NCI-H2171 (cell line): ENCODE data around the gene SSR1.

Source experiments
- DNase-seq: peaks from one replicate; lab custom pipeline; 2025; lab: John Stamatoyannopoulos, UW

The SSR1 gene

DNA sequence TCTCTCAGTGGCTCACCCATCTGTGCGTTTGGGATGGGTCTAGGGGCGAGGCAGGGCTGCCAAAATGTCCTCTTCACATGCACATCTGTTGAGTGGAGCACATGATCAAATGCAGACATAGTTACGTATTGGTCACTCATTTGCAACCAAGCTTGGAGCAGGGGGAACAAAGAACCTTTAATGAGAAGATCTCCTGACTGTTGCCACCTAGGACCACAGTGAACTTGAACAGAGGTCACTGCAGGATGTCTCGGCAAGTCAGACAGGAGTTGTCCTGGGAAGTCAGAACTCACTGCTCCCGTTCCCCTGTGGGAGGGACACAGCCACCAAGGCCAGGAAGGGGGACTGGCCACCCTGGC lies 73.4 kb downstream of the SSR1 start:
- DNase-seq, result no peak

DNA sequence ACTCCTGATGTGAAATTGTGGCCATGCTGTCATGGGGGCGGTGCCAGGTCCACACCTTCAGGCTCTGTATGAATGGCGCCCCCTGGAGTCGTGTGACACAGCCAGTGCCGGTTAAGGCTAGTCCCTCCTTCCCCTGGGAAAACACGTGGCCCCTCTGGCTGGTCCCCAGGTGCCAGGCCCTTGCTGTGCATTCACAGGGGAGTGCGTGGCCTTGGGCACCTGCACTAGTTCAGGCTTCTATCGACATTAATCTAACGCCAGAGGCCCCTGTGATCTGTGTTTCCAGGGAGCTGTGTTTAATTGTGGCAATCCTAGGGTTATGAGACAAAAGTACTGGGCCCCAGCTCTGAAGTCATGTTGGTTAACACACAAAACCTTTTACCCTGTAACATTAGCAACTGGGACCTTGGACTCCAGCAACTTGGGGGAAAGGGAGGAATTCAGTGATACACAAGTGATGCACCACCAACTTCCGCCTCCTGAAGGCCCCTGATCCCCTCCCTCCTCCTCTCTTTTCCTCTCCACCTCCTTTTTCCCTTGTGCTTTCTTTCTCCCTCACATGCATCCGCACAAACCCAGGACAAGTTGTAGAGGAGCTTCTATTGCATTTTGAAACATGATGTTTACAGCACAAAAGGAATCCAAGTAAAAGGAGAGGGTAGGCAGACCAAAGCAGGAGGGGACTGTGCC lies 74.0 kb downstream of the SSR1 start:
- DNase-seq, result peak; percentile 53

DNA sequence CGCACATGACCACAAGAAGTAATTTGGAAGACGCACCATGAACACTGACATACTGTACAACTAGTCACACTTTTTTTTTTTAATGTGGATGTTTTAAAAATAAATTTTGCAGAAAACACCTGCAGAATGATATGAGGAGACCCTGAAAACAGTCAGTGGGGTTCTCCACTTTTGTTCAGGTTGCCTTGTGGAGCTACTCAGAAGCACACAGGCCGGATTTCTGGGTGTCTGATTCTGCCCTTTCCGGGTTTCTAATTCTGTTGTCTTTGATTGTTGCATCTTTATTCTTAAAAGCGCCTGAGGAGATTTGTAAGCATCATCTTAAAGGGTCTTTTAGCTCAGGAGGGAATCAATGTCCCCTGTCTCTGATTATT lies 74.5 kb downstream of the SSR1 start:
- DNase-seq, result no peak

DNA sequence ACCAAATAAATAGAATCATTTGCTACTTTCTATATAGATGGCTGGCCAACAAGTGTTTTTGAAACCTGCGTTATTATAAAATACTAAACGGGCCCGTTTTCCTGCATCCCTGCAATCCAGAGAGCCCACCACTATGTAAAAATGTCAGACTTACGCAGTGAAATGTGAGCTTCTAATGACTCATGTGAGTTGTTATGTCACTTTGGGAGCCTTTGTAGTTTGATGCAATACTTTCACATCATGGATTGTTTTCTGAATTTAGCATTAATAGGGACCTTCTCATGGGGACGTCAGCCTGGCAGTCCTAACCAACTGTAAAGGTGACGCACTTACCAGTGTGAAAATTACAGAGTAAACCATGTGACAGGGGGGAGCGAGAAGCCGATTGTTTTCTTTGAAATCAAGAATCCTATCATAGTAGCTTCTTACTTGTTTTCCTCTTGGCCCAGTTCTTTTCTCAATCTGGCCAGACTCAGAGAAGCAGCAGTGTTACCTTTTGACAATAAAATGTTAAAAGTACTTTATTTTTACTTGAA lies 75.3 kb downstream of the SSR1 start:
- DNase-seq, result no peak

DNA sequence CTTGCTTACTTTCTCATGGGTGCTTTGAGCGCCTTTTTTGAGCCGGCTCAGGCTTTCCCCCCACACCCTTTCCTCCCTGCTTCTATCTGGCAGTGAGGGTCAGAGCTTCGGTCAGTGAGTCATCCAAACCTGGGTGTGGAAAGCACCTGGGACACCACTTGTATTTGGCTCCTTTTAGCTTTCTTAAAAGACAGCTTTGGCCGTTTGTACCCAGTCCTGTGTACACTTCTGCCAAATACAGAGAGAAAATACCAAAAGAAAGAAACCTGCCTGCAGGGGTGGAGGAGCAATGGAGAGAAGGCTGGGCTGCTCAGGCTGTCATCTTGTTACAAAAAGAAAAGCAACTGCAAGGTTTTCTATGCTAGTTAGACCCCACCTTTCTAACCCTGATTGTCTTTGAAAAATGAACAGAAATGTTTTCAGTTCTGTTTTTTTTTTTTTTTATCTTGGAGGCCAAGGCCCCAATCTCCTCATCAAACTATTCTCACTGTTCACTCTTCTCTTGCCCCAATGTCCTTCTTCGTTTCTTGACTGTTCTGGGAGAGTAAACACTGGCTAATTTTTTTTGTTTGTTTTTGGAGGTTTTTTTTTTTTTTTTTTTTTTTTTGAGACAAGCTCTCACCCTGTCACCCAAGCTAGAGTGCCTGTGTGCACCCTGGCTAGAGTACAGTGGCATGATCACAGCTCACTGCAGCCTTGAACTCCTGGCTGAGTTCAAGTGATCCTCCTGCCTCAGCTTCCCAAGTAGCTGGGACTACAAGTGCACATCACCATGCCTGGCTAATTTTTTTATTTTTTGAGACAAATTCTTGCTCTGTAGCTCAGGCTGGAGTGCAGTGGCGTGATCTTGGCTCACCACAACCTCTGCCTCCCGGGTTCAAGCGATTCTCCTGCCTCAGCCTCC lies 76.4 kb downstream of the SSR1 start:
- no peak for DNase-seq

DNA sequence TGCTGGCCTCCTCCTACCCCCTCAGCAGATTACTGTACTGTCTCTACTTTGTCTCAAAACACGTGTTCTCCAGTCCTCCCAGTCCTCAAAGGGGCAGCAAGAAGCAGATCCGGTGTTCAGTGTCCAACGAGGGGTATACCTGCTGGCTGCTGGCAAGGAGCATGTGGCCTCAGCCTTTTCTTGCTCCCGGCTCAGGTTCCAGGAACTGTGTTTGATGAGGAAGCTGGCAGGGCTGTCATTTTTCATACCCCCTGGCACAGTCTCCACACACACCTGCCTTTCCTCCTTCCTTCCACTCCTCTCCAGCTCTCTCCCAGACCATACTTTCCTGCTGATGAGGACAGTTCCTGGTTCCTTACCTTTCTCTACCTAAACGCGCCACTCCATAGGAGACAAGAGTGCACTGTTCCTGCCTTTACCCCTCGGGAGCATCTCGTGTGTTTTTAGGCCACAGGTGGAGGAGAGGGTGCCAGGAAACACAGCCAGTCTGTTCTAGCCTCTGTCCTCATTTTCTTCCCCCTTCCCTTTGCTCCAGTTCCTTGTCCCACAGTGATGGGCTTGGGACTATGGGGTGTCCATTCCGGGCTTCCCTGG lies 77.2 kb downstream of the SSR1 start:
- no peak for DNase-seq

DNA sequence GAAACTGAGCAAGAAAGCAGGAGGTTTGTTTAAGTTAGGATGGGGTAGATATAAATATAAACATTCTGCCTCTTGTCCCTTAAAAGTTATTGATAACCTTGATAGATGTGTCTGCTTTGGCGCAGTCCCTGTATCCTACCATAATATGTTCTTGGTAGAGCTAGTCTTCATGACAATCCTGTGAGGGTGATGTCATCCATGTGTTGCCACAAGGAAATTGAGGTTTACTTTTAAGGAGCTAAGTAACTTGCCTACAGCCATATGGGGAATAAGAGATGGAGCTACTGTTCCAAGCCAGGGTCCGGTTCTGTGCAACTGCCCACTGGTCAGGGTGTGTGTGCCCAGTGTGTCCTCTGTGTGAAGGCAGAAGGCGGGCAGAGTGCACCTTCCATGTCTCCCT lies 78.5 kb downstream of the SSR1 start:
- no peak for DNase-seq

DNA sequence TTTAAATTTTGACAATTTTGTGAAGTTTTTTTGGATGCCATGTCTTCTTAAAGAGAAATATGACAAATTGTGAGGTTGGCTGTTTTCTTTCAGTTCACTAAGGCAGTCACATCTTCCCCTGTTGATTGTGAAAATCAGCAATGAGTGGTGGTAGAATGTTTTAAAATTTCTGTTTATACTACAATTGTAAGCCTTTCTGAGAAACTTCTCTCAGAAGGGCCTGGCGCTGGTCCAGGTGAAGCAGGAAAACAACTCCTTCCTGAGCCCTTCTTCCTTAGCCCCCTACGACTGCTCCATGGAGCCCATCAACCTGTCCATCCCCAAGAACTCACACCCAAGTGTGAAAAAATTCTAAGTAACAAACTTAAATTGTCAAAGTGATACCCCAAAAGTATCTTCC lies 80.6 kb downstream of the SSR1 start:
- DNase-seq, result no peak

DNA sequence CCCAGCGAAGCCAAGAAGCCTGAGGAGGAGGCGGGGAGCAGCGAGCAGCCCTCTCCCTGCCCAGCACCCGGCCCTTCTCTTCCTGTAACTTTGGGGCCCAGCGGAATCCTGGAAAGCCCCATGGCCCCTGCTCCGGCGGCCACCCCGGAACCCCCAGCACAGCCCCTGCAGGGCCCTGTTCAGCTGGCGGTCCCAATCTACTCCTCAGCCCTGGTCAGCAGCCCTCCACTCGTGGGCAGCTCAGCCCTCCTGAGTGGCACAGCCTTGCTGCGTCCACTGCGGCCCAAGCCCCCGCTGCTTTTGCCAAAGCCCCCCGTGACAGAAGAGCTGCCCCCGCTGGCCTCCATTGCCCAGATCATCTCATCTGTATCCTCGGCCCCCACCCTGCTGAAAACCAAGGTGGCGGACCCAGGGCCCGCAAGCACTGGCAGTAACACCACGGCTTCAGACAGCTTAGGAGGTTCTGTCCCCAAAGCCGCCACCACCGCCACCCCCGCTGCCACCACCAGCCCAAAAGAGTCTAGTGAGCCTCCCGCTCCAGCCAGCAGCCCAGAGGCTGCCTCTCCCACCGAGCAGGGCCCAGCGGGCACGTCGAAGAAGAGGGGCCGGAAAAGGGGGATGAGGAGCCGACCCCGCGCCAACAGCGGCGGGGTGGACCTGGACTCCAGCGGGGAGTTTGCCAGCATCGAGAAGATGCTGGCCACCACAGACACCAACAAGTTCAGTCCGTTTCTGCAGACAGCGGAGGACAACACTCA lies 81.9 kb downstream of the SSR1 start:
- DNase-seq, result no peak

DNA sequence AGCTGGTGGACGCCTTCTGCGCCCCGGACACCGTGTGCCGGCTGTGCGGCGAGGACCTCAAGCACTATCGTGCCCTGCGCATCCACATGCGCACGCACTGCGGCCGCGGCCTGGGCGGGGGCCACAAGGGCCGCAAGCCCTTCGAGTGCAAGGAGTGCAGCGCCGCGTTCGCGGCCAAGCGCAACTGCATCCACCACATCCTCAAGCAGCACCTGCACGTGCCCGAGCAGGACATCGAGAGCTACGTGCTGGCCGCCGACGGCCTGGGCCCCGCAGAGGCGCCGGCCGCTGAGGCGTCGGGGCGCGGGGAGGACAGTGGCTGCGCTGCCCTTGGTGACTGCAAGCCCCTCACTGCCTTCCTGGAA lies 82.7 kb downstream of the SSR1 start:
- no peak for DNase-seq

DNA sequence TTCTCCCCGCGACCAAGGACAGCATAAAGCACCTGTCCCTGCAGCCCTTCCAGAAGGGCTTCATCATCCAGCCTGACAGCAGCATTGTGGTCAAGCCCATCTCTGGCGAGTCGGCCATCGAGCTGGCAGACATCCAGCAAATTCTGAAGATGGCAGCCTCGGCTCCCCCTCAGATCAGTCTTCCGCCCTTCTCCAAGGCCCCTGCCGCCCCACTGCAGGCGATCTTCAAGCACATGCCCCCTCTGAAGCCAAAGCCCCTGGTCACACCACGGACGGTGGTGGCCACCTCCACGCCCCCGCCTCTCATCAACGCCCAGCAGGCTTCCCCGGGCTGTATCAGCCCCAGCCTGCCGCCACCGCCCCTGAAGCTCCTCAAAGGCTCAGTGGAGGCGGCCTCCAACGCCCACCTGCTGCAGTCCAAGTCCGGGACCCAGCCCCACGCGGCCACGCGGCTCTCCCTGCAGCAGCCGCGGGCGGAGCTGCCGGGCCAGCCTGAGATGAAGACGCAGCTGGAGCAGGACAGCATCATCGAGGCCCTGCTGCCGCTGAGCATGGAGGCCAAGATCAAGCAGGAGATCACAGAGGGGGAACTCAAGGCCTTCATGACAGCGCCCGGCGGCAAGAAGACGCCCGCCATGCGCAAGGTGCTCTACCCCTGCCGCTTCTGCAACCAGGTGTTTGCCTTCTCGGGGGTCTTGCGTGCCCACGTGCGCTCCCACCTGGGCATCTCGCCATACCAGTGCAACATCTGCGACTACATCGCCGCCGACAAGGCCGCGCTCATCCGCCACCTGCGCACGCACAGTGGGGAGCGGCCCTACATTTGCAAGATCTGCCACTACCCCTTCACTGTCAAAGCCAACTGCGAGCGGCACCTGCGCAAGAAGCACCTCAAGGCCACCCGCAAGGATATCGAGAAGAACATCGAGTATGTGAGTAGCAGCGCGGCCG lies 83.3 kb downstream of the SSR1 start:
- no peak for DNase-seq

DNA sequence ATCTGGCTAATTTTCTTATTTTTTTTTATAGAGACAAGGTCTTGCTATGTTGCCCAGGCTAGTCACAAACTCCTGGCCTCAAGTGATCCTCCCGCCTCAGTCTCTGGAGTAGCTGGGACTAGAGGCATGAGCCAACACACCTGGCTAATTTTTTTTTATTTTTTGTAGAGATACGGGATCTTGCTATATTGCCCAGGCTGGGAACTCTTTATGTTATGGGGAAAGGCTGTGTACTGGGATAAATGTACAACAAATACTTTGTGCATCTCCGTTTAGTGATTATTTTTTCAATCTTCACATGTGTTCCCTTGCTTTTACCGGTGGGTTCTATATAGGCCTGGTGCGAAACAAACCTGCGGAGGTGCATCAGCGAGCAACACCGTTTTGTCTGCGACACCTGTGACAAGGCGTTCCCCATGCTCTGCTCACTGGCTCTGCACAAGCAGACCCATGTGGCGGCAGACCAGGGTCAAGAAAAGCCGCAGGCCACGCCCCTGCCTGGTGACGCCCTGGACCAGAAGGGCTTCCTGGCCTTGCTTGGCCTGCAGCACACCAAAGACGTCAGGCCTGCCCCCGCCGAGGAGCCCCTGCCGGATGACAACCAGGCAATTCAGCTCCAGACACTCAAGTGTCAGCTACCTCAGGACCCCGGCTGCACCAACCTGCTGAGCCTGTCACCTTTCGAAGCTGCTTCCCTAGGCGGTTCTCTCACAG lies 84.2 kb downstream of the SSR1 start:
- no peak for DNase-seq

DNA sequence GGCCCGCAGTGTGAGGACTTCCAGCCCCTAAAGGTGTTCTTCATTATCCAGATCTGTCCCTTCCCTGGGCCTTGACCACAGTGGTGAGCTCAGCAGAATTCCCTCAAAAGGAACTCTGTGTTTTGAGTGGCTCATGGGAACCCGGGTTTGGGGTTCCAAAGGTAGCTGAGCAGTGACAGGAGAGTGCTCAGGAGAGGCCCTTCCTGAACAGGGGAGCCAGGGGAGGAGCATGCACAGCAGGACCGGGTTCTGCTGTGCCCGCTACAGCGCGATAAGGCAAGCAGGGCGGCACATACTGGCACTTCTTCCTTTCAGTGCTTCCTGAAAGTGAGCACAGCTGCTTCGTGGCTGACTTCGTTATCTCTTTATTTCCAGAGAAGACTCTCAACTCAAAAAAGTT lies 88.3 kb downstream of the SSR1 start:
- no peak for DNase-seq

DNA sequence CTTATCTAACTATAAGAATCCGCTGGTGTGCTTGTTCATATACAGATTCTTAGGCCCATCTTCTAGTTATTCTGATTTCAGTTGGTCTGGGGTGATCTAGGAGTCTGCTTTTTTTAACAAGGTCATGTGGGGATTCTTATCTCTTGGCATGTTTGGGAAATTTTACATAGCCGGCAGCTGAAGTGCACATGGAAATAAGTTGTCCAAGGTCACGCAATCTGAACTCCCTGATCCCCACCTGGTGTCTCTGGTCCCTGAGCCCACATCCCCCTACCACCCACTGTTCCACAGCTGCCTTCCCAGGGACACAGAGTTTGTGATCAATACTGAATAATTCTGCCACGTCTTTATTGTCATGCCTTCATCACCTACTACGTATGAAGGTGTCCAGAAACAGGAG lies 90.8 kb downstream of the SSR1 start:
- no peak for DNase-seq

DNA sequence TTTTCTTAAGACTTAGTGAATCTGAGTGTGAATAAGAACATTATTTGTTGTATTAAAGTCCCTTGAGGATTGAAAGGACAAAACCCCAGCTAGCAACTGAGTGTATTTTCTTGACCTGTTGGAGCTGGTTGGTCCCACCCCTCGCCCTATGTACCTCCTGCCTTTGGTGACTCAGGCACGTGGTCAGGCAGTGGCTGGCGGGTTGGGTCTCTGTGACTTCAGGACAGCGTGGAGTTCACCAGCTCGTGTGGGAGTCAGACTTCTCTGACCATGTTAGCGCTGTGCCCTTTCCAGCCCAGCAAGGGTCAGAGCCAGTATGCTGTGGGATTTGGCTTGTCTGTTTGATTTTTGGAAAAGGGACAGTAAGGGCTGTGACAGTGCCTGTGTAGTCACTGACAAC lies 93.7 kb downstream of the SSR1 start:
- DNase-seq, result no peak

DNA sequence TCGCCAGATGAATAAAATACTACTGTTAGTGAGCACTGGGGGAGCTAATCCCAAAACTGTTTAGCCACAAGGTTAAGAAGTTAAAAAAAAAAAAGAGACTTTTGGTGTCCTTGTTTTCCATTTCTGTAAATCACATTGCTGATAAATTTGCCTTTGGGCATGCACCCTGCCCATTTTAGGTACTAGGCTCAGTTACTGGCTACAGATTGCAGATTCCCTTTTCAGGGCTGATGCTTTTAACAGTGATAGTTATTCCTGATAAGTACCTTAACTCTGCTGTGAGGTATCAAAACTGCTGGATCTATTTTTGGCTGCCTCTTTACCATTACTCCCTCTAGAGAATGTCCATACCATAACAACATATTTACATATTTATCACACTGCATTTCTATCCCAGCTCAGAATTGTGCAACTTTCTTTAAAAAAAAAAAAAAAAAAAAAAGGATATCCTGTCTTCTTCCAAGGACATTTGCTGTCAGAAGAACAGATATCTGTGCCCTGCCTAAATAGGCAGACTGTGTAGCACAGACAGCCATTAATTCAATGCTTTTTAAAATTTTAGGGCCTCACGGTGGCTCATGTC lies 94.5 kb downstream of the SSR1 start:
- no peak for DNase-seq
